Nephron (organoid): ENCODE data around the gene NQO2.

Experiments used
- H3K27ac Mint-ChIP-seq, 3 experiments: 2 replicates each; pipeline ENCODE4 v1.8.0; 2020; ENCODE audit warnings: mixed read lengths in 3 of 3, mild to moderate bottlenecking in 2 of 3, moderate library complexity in 1 of 3
- H3K27me3 Mint-ChIP-seq: 2 replicates; pipeline ENCODE4 v1.8.0; 2021; ENCODE audit warnings: low read depth, mild to moderate bottlenecking, moderate library complexity, mixed read lengths
- H3K36me3 Mint-ChIP-seq: 2 replicates; pipeline ENCODE4 v1.8.0; 2020; ENCODE audit warnings: low read depth, mixed read lengths
- H3K4me1 Mint-ChIP-seq: 2 replicates; pipeline ENCODE4 v1.8.0; 2020; ENCODE audit warnings: mixed read lengths
- H3K4me3 Mint-ChIP-seq, 3 experiments: 2 replicates each; pipeline ENCODE4 v1.8.0; 2020; ENCODE audit warnings: mild to moderate bottlenecking in 3 of 3, mixed read lengths in 3 of 3, moderate library complexity in 2 of 3
- H3K9me3 Mint-ChIP-seq: 2 replicates; pipeline ENCODE4 v1.8.0; 2020; ENCODE audit warnings: mixed read lengths
- CTCF ChIP-seq, 3 experiments: fragments of 200-600 bp; sonication (generic); IDR thresholded peaks; one replicate each; pipeline ENCODE4 v1.5.0; 2021; ENCODE audit warnings: antibody characterized with exemption in 3 of 3; ENCODE audit not compliant: unreplicated experiment in 3 of 3

The NQO2 gene

GRCh38 chr6:3011158-3011557 lies 11.5 kb downstream of the NQO2 start:
- Mint-ChIP-seq H3K36me3 (peaks cover 94% of the 10 kb centered on the region), H3K9me3 (peaks cover 37% of the 10 kb centered on the region), H3K27me3 (no peaks in the 10 kb centered on the region), H3K4me3 (no peak overlapping the region), H3K27ac (no peak overlapping the region), H3K4me1 (no peaks in the 10 kb centered on the region)
- no peak for TF ChIP-seq CTCF (IDR thresholded peaks at IDR 0.05; ENCODE audit: unreplicated experiment in 3 of 3)

- H3K9me3 Mint-ChIP-seq, result peaks cover 37% of the 10 kb centered on the region
- no peaks in the 10 kb centered on the region for H3K27me3 Mint-ChIP-seq
- H3K27ac Mint-ChIP-seq, result no peak overlapping the region
- no peak for TF ChIP-seq CTCF (IDR thresholded peaks at IDR 0.05; ENCODE audit: unreplicated experiment in 3 of 3)
- peaks cover 91% of the 10 kb centered on the region for H3K36me3 Mint-ChIP-seq
- H3K4me3 Mint-ChIP-seq, result no peak overlapping the region
- H3K4me1 Mint-ChIP-seq, result no peaks in the 10 kb centered on the region
These were observed 11.9 kb downstream of the NQO2 start for GRCh38 chr6:3011592-3011991.

GRCh38 chr6:3013486-3013885 lies 13.8 kb downstream of the NQO2 start:
- Mint-ChIP-seq H3K27me3 (no peaks in the 10 kb centered on the region), H3K27ac (no peak overlapping the region), H3K4me3 (no peak overlapping the region), H3K4me1 (no peaks in the 10 kb centered on the region), H3K36me3 (peaks cover 87% of the 10 kb centered on the region), H3K9me3 (peaks cover 37% of the 10 kb centered on the region)
- no peak for TF ChIP-seq CTCF (IDR thresholded peaks at IDR 0.05; ENCODE audit: unreplicated experiment in 3 of 3)

- TF ChIP-seq CTCF (IDR thresholded peaks at IDR 0.05; ENCODE audit: unreplicated experiment in 3 of 3), result no peak
- peaks cover 37% of the 10 kb centered on the region for H3K9me3 Mint-ChIP-seq
- H3K27me3 Mint-ChIP-seq, result no peaks in the 10 kb centered on the region
- H3K36me3 Mint-ChIP-seq, result peaks cover 81% of the 10 kb centered on the region
- H3K4me3 Mint-ChIP-seq, result no peak overlapping the region
- no peak overlapping the region for H3K27ac Mint-ChIP-seq
- no peaks in the 10 kb centered on the region for H3K4me1 Mint-ChIP-seq
These were observed 14.4 kb downstream of the NQO2 start for GRCh38 chr6:3013901-3014674.

GRCh38 chr6:3014675-3015066 lies 15.0 kb downstream of the NQO2 start:
- H3K27me3 Mint-ChIP-seq, result peaks cover 3% of the 10 kb centered on the region
- H3K9me3 Mint-ChIP-seq, result peaks cover 32% of the 10 kb centered on the region
- H3K4me3 Mint-ChIP-seq, result no peak overlapping the region
- H3K36me3 Mint-ChIP-seq, result peaks cover 81% of the 10 kb centered on the region
- no peak overlapping the region for H3K27ac Mint-ChIP-seq
- no peaks in the 10 kb centered on the region for H3K4me1 Mint-ChIP-seq
- no peak for TF ChIP-seq CTCF (IDR thresholded peaks at IDR 0.05; ENCODE audit: unreplicated experiment in 3 of 3)

GRCh38 chr6:3015144-3015543 lies 15.4 kb downstream of the NQO2 start:
- Mint-ChIP-seq H3K9me3 (peaks cover 27% of the 10 kb centered on the region), H3K36me3 (peaks cover 81% of the 10 kb centered on the region), H3K4me1 (no peaks in the 10 kb centered on the region), H3K27ac (no peak overlapping the region), H3K4me3 (no peak overlapping the region), H3K27me3 (peaks cover 3% of the 10 kb centered on the region)
- TF ChIP-seq CTCF (IDR thresholded peaks at IDR 0.05; ENCODE audit: unreplicated experiment in 3 of 3), result no peak
